GM18505 (cell line): ENCODE results near the gene FECH.
A peak's percentile ranks its signal among the peaks of the same experiment; 100 is the strongest.
"Not testable (repeated sequence)": the region's sequence is repeated elsewhere in the genome, so short reads cannot be mapped to it uniquely, and the experiment has no call there.

Experiments
- ATAC-seq: cut with Tn5 transposase; IDR thresholded peaks from one replicate; pipeline ENCODE4 v1.9.1; 2021; ENCODE audit not compliant: unreplicated experiment
- POLR2A ChIP-seq: IDR thresholded peaks from 4 replicates; pipeline ENCODE4 v1.6.1; 2011; ENCODE audit warnings: borderline replicate concordance; ENCODE audit not compliant: insufficient read depth, insufficient read length; ENCODE audit errors: extremely low read depth

The FECH gene

DNA sequence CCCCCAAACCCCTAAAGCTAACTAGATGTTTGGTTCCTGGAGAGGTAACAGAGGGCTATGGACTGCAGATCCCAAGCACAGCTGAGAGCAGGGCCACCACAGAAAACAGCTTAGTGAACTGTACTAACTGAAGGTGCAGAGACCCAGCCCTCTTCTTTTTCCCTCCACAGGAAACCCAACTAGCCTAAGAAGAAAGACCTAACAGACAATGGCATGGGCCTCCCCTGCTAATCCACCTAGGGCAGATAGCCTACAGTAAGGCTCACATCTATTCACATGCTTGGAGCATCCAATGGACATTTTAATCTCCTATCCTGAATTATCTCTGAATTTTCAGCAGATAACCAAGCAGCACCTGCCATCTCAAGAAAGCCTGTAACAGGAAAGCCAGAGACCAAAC, 8.8 kb upstream of the FECH start:
- no peak for TF ChIP-seq POLR2A

DNA sequence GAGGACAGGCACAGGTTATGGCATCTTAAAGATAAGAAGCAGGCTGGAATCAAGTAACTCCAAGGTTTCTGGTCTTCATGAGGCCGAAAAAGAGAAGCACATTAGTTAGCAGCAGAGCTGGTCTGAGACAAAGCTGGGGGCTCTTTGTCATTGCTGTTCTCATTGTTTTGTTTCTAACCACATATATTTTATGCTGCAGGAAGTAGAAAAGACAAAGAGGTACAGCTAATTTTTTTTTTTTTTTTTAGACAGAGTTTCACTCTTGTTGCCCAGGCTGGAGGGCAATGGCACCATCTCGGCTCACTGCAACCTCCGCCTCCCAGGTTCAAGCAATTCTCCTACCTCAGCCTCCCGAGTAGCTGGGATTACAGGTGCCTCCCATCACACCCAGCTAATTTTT, 6.2 kb upstream of the FECH start:
- not testable (repeated sequence) for ATAC-seq

More for the DNA sequence above, 8.8 kb upstream of the FECH start:
- no peak for ATAC-seq

DNA sequence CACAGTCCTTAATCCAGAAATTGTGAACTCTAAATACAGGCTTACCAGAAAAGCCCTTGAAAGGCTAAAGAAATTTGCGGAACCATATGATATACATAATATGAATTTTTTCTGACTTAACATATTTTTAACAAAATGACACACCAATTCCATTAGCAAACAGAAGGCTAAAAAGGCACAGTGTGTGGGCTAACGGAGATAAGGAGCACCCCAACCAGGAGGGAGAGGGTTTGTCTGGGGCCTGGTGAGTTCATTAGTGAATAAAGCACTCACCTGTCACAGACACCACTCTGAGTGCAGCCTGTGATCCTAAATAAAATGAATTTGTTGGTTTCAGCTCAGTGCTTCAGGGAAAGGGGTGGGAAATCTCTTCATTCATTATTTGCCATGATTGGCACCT, 2.7 kb upstream of the FECH start:
- no peak for TF ChIP-seq POLR2A
- no peak for ATAC-seq

DNA sequence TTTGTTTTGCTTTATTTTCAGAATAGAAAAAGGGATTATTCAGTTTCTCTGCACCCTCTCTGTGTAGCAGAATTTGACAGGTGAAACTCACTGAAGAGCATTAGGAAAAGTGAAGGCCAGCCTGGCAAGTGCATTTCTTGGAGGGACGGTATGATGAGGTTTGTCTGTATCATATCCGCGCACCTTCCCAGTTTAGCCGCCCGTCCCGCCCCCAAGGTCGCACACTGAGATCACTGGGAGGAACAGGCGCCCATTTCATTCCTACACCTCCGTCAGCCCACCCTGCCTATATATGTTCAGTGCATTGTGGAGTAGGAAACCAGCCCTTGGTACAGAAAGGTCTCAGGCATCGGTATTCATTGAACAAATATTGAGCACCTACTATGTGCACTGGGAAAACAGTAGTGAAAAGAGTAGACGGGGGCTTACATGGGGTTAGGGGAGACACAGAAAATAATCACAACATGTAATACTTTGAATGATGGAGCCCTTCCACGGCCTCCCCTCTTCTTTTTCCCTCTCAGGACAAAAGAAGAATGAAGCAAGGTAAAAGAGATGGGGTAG, 678 bp upstream of the FECH start:
- no peak for TF ChIP-seq POLR2A
- no peak for ATAC-seq

DNA sequence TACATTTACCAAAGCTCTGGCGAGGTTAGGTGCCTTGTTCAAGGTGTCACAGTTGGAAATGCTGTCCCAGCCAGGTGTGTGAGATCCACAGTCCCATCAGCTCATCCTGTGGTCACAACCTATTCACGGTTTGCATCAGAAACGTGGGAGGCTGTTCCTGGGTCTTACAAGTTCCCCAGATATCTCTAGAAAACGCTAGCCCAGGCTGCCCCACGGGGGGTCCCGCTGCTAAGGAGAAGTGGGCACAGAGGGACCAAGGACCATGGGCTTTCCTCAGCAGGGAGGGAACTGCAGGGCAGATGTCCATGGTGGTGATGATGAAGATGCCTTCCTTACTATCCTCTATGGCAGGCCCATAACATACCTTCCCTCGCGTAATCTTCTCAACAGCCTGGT, 649 bp downstream of the FECH start:
- ATAC-seq, result peak; percentile 11
- TF ChIP-seq POLR2A, result no peak

DNA sequence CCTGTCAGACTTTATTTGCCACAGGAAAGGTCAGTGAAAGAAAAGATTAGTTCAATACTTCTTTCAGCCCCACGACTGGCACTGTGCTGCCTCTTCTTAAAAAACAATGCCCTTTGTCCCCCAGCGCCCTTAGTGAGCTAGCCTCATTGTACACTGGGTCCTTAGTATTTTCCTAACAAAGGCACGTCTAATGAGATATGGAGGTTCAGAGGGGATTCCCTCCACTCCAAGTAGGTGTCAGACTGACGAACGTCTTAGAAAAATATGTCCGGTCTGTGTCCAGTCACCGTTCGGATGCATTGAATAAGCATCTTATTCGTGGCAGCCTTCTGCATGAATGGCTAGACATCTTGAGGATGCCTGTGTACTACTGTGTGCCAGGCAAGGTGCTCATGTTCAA, 1.1 kb downstream of the FECH start:
- no peak for ATAC-seq
- TF ChIP-seq POLR2A, result no peak

DNA sequence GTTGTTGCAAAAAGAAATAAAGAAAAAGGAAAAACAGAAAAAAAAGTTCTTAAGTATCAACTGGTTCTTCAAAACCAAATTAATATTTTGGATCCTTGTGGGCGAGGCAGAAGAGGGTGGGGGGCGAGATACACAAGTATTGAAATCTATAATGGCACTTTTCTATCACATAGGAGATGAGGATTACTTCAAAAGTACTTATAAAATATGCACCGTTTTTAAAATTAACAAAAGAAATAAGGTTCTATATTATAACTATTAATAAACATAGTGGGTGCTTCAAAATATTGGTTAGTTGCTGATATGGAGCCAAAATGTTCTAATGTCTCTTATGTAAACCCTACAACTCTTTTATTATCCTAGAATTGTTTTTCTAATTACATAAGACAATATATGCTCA, 2.1 kb downstream of the FECH start:
- ATAC-seq, result no peak
- TF ChIP-seq POLR2A, result no peak

DNA sequence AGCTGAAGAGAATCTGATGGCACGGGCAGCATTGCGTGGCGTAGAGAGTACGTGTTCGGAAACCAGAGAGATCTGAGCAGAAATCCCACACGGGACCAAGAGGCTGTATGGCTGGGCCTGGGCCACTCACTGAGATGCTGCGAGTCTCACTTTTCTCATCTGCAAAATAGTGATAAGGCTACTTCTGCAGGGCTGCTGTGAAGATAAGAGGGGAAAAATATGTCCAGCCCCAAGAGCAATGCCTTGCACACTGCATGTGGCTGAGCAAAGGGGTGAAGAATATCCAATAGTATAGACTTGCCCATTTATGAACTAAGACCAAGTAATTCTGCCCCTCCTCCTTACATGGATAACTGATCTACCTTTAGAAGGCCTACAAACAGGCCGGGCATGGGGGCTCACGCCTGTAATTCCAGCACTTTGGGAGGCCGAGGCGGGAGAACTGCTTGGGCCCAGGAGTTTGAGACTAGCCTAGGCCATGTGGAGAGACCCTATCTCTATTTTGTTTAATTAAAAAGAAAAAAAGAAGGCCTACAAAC, 3.1 kb downstream of the FECH start:
- ATAC-seq, result no peak
- TF ChIP-seq POLR2A, result no peak

DNA sequence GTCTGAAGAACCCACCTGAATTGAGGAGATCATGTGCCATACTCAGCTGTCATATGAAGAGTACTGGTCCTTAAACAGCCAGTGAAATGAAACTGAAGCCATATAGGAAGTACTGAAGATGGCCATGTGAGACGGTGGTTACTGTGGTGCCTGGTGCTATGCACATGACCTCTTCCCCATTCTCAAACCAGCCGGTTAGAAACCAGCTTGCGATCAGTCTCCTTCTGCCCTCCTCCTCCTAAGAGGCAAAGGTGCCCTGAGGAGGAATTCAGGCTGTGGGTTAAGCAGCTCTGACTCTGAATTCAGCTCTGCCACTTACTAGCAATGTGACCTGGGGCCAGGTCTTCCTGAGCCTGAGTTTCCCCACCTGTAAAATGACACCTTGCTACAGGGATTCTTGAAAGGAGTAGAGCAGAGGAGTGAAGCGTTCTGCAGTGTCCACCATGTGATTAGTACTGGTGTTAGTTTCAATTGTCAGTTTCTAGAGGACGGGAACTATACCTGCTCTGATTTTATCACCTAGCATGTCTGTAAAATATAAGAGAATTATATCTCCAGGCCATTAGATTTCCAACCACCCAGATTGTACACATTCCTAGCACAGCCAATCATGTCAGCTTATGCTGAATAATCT, 5.1 kb downstream of the FECH start:
- peak; percentile 23 for TF ChIP-seq POLR2A
- ATAC-seq, result peak; percentile 88

DNA sequence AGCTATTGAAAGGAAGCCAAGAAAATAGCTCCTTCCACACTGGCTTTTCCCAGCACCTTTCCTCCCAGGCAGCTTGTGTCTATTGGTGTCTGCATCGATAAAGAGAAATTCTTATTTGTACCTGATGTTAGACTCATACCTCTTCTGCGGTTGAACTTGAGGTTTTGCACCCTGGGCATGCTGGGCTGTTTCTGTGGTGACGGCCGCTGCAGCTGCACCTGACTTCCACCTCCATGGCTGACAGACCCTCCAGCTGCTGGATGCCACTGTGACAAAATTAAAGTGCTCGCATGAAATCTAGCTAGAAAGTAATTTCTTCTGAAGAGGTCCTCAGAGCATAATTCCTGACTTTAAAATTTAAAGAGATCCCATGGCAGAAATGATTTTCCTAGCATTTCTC, 6.6 kb downstream of the FECH start:
- no peak for ATAC-seq
- no peak for TF ChIP-seq POLR2A

DNA sequence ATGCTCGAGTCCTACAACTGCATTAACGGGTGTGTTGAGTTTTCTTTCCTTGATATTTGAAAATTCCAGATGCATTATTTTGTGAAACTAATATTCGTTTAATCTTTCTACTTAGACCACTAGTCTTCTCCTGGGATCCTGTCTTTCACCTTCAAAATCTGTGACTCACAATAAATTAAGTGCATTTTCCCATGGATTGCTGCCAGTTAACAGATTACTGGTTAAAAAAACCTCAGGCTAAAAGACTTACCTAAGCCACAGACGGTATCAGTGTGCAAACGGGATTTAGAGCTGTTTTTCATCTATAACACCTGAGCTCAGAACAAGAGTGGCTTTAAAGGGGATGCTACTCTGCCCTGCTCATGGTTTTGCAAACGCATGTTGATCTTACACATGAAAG, 10.2 kb downstream of the FECH start:
- no peak for TF ChIP-seq POLR2A
- ATAC-seq, result no peak

DNA sequence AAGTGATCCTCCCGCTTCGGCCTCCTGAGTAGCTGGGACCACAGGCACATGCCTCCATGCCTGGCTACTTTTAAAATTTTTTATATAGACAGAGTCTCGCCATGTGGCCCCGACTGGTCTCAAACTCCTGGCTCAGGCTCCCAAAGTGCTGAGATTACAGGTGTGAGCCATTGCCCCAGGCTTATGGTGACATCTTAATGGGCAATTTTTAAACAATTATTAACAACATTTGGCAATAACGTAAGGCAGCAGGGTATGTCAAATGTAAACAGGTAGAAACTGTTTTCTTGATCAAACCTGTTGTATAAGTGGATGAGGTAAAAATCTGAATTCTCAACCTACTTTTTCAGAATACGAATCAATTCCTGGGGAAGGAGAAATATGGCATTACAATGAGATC, 11.0 kb downstream of the FECH start:
- TF ChIP-seq POLR2A, result no peak
- ATAC-seq, result no peak

DNA sequence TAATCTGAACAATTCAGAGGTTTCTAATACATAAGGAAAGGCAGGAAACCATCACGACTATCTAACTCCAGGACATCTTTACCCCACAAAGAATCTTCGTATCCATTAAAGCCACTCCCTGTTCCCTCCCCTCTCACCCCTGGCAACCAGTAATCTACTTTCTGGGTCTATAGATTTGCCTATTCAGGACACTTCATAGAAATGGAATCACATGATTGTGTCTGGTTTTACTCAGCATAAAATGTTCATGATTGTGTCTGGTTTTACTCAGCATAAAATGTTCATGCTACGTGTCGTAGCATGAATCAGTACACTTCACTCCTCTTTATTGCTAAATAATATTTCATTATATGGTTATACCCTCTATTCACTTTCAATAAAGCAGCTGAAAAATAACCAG, 11.6 kb downstream of the FECH start:
- no peak for TF ChIP-seq POLR2A
- ATAC-seq, result no peak

DNA sequence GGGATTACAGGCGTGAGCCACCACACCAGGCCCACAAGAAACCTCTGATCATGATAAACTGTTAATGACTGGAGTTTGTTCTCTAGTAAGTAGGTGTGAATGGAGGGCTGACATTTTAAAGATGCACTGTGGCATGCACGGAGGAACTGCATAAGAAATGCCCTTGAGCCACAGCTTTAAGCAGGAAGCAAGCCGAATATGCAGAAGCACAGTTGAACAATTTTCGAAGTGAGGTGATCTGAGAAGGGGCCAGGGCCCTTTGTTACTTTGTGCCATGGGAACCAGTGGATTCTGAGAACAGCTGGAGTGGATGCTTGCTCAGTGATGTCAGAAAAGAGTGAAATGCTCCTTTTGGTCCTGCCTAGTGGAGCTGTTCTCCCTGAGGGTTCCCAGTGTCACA, 16.3 kb downstream of the FECH start:
- no peak for ATAC-seq
- TF ChIP-seq POLR2A, result no peak

DNA sequence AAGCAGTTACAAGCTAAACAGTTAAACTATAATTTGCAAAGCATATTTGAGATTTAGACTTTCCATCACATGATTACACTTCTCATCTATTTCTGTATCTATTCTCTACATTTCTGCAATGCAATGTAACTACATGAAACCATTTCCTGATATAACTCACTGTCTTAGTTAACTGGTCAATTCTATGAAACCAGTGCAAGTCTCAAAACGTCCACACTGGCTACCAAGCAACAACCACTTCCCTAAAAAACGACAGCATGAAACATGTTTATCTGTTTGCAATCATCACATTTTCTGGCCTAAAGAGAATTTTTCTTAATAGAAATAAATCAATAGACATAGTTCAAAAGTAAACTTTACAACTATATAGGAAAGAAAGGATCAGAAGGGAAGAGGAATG, 17.4 kb downstream of the FECH start:
- no peak for TF ChIP-seq POLR2A
- ATAC-seq, result no peak
